Body of pancreas (tissue), 4 donors: ENCODE data around the gene MYO9B. TPM values are rescaled to one million over a fixed set of nuclear protein-coding genes. Genes with fewer than 3 reads are reported as not detected.

ENCODE experiments used
- ATAC-seq: fragments of 150-250 bp; one replicate; pipeline ENCODE4 v1.9.1; 2016
- DNase-seq, 4 donors: peaks; one replicate each; pipeline ENCODE4 v3.0.0-alpha.2; 2019
- H3K27ac ChIP-seq, 4 donors: fragments of 200-600 bp; sonication (generic); 1 replicate in 3 of 4; 2 replicates in 1 of 4; pipeline versions ENCODE4 v1.5.1 to v1.6.1; 2016 to 2019; ENCODE audit warnings: mild to moderate bottlenecking in 1 of 4, mixed read lengths in 1 of 4, moderate library complexity in 1 of 4
- H3K27me3 ChIP-seq, 2 donors: fragments of 200-600 bp; sonication (generic); one replicate each; pipeline ENCODE4 v1.6.0; 2016; ENCODE audit warnings: mild to moderate bottlenecking in 1 of 2
- H3K36me3 ChIP-seq, 2 donors: fragments of 200-600 bp; sonication (generic); replicated peaks in 1 of 2; 2 replicates each; pipeline ENCODE4 v1.5.1; 2016; ENCODE audit warnings: low read depth in 2 of 2; ENCODE audit not compliant: insufficient read depth in 1 of 2
- H3K4me1 ChIP-seq: fragments of 200-600 bp; sonication (generic); one replicate; pipeline ENCODE4 v1.6.0; 2016
- H3K4me3 ChIP-seq, 2 donors: fragments of 200-600 bp; sonication (generic); 1 replicate in 1 of 2; 2 replicates in 1 of 2; pipeline ENCODE4 v1.5.1; 2016 to 2019
- H3K9me3 ChIP-seq, 3 donors: fragments of 200-600 bp; sonication (generic); 1 replicate in 2 of 3; 2 replicates in 1 of 3; pipeline ENCODE4 v1.5.1; 2016
- POLR2A ChIP-seq, 3 donors: fragments of 450-650 bp; IDR thresholded peaks; one replicate each; pipeline ENCODE4 v1.6.1; 2016; ENCODE audit warnings: antibody characterized with exemption in 3 of 3, mild to moderate bottlenecking in 2 of 3
- WGBS, 2 donors: methylation state at CpG; one replicate each; pipeline ENCODE4 v1.1.5; 2017; 5-methylcytosine and 5-hydroxymethylcytosine counted together
- intact Hi-C: fragments of 100-400 bp; cut with DNase I; formaldehyde crosslinking; loops from one replicate; pipeline ENCODE4 v1.15.1; 2023
- total RNA-seq, 2 donors: library from RNA; depleted of rRNA; stranded (reverse); fragments of >200 nt; gene quantifications; one replicate each; pipeline ENCODE4 v1.1.0, GENCODE V29; 2016
- TF ChIP-seq, protein P1 (sequence below), 7 experiments: fragments of 450-650 bp in 4 of 7; fragments of 200-600 bp in 3 of 7; sonication (generic) in 3 of 7; IDR thresholded peaks; one replicate each; pipeline ENCODE4 v1.5.1; 2016 to 2019; ENCODE audit warnings: antibody characterized with exemption in 7 of 7

MYO9B gene
- total RNA-seq, 2 donors from 2014 or later, result 26.2 to 56.0 TPM

DNA sequence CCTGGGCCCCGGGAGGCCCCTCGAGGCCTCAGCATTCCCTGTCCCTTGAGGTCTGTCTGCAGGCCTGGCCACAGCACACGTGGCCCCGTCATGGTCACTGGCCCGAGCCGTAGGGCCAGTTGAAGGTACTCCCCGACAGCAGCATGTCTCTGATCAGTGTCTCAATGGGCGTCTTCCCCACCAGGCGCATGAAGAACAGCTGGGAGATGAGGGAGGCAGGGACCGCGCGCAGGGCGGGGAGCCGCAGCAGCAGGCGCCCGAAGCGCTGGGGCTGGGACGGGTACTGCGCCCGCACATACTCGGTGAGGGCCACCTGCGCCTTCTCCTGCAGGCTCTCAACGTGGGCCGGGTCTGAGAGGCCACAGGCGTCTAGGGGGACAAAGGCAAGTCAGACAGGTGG, 156.7 kb downstream of the MYO9B start:
- Histone ChIP-seq H3K4me3 (no peak overlapping the region), H3K4me1 (peaks cover 35% of the 10 kb centered on the region), H3K9me3 (no peaks in the 10 kb centered on the region), H3K27ac (no peak overlapping the region), H3K36me3 (peaks cover 3 to 5% of the 10 kb centered on the region in 2 donors), H3K27me3 (no peaks in the 10 kb centered on the region)
- TF ChIP-seq, protein P1, sequence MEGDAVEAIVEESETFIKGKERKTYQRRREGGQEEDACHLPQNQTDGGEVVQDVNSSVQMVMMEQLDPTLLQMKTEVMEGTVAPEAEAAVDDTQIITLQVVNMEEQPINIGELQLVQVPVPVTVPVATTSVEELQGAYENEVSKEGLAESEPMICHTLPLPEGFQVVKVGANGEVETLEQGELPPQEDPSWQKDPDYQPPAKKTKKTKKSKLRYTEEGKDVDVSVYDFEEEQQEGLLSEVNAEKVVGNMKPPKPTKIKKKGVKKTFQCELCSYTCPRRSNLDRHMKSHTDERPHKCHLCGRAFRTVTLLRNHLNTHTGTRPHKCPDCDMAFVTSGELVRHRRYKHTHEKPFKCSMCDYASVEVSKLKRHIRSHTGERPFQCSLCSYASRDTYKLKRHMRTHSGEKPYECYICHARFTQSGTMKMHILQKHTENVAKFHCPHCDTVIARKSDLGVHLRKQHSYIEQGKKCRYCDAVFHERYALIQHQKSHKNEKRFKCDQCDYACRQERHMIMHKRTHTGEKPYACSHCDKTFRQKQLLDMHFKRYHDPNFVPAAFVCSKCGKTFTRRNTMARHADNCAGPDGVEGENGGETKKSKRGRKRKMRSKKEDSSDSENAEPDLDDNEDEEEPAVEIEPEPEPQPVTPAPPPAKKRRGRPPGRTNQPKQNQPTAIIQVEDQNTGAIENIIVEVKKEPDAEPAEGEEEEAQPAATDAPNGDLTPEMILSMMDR (IDR thresholded peaks at IDR 0.05), result no peak
- TF ChIP-seq POLR2A (IDR thresholded peaks at IDR 0.05), result no peak
- WGBS, 2 donors, result 84 to 96% methylated on average over 25 of the region's 25 CpGs
- DNase-seq (no peak), ATAC-seq (no peak)
- intact Hi-C loops, result no loop called here

DNA sequence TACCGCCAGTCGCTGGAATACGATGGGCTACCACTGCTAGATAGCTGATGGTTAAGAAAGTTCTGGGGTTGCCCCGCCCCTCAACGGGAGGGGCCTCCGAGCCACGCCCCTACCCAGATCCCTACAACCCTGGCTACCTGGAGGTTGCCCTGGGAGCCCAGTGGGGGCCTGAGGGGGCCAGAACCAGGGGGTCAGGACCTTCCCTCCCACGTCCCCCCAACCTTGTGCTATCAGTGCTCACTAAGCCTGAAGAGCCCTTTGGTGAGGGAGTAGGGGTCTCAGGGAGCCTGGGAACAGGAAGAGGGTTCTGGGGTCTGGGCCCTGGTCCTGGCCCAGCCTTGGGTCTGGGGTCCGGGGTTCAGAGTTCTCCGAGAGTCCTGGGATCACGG, 159.3 kb downstream of the MYO9B start:
- Histone ChIP-seq H3K4me3 (no peak overlapping the region), H3K9me3 (no peaks in the 10 kb centered on the region), H3K27ac (peak overlapping the region; percentile 42 to 82 (median 67)), H3K27me3 (no peaks in the 10 kb centered on the region), H3K36me3 (peaks cover 3 to 5% of the 10 kb centered on the region in 2 donors), H3K4me1 (peaks cover 42% of the 10 kb centered on the region)
- ATAC-seq (peak; percentile 58), DNase-seq (peak; percentile 50 to 67 (median 54))
- intact Hi-C loops, result no loop called here
- TF ChIP-seq, protein P1 (IDR thresholded peaks at IDR 0.05), result no peak
- no peak for TF ChIP-seq POLR2A (IDR thresholded peaks at IDR 0.05)
- 43 to 60% methylated on average over 8 to 11 of the region's 11 CpGs for WGBS, 2 donors

DNA sequence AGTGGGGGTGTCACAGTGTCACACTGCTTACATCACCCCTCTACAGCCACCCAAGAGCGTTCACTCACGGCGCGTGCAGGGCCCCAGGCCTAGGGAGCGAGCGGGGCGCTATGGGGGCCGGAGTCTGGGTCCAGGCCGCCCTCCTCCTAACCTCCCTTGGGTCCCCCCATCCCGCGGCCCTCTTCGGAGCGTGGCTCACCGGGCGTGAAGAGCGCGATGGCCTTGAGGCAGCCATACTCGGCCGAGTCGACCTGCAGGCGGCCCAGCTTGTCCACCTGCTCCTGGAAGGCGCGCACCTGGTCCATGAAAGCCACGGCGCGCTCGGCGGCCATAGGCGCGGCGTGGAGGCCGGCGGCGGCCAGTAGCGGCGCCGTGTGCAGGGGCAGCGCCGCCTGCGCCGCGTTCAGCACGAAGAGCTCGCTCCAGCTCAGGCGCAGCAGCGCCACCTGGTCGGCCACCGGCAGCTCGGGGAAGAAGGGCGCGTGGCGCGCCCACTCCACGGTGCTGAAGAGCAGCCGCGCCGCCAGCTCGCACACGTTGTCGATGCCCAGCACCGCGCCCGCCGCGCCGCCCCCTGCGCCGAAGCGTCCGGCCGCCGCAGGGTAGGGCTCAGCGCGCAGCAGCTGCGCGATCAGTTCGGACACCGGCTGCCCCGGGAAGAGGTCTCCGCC, 159.9 kb downstream of the MYO9B start:
- DNase-seq, result peak; percentile 63 to 75 (median 72)
- Histone ChIP-seq H3K27me3 (no peaks in the 10 kb centered on the region), H3K4me1 (peaks cover 47% of the 10 kb centered on the region), H3K9me3 (no peaks in the 10 kb centered on the region), H3K4me3 (no peak overlapping the region), H3K27ac (peak overlapping the region; percentile 42 to 82 (median 67)), H3K36me3 (peaks cover 3 to 5% of the 10 kb centered on the region in 2 donors)
- 10 to 16% methylated on average over 27 to 66 of the region's 80 CpGs for WGBS, 2 donors
- no peak for TF ChIP-seq POLR2A (IDR thresholded peaks at IDR 0.05)
- TF ChIP-seq, protein P1 (IDR thresholded peaks at IDR 0.05), result peak in 6 of 7 experiments; percentile 15 to 63 (median 26)
- intact Hi-C loops, result no loop called here
- ATAC-seq, result peak; percentile 78

DNA sequence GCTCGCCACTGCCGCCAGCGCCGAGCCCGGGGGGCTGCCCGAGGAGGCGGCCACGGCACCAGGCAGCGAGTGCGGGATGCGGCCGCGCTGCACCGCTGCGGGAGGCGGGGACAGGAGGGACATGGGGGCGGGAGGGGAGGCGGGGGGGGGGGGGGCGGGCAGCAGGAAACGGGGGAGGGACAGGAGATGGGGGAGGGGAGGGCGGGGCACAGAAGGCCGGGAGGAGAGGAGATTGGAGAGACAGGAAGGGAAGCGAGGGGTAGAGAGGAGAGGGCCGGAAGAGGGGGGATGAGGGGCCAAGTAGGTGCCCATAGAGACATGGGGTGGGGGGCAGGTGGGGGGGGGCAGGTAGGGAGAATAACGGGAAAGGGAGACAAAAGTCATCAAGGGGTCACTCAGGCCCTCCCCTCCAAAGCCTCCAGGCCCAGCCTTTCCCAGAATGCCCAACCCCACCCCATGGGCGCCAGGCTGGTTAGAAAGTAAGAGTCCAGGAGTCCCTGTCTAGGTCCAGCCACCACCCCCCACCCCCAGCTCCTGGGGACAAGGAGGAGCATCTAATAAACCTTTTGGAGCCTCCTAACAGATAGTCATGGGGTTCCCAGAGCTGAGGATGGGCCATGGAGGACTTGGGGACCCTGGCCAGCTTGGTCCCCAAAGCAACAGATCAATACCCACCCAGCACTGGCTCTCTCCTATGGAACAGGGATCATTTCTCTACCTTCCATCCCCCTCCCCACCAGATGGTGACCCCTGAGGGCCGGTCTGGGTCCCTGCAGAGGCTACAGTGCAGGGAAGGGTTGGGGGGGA, 160.6 kb downstream of the MYO9B start:
- no peak overlapping the region for H3K4me3 ChIP-seq
- peak overlapping the region; percentile 34 to 82 (median 67) for H3K27ac ChIP-seq
- no peak for ATAC-seq
- no peaks in the 10 kb centered on the region for H3K9me3 ChIP-seq
- H3K4me1 ChIP-seq, result peaks cover 54% of the 10 kb centered on the region
- intact Hi-C loops, result no loop called here
- no peaks in the 10 kb centered on the region for H3K27me3 ChIP-seq
- 19 to 32% methylated on average over 8 to 9 of the region's 27 CpGs for WGBS, 2 donors
- TF ChIP-seq, protein P1 (IDR thresholded peaks at IDR 0.05), result no peak
- TF ChIP-seq POLR2A (IDR thresholded peaks at IDR 0.05), result no peak
- peaks cover 3 to 5% of the 10 kb centered on the region in 2 donors for H3K36me3 ChIP-seq
- DNase-seq, result peak in 1 of 4 donors; percentile 48
